ENCODE measurements around the gene SLC16A7. TPM values are rescaled to one million over a fixed set of nuclear protein-coding genes. Genes with fewer than 3 reads are reported as not detected.

Gene SLC16A7
- total and polyA plus RNA-seq, 10 of the 15 experiments (the other 5 are each of a cell fraction or from before 2014, with no cell fraction given) = 1.5 to 12.9 (median 6.7) TPM

- TF ChIP-seq CTCF (IDR thresholded peaks at IDR 0.05 in 2 of 3, conservative IDR thresholded peaks at IDR 0.05 in 1 of 3; ENCODE audit: control insufficient read depth in 2 of 3, extremely low read depth in 1 of 3, insufficient read depth in 1 of 3, low read depth in 3 of 3, low read length in 3 of 3) (no peak), NR2C2 (IDR thresholded peaks at IDR 0.05; ENCODE audit: borderline replicate concordance, control insufficient read depth, insufficient read length, low read depth) (no peak), WRNIP1 (IDR thresholded peaks at IDR 0.05; ENCODE audit: borderline replicate concordance, low read depth, low read length) (no peak), POLR2A (IDR thresholded peaks at IDR 0.05; ENCODE audit: low read depth, low read length) (no peak), FOXM1 (IDR thresholded peaks at IDR 0.05; ENCODE audit: low read depth, low read length) (no peak), MYC (IDR thresholded peaks at IDR 0.05; ENCODE audit: insufficient read depth, insufficient read length, insufficient replicate concordance, low read length, severe bottlenecking) (no peak)
Measured at GRCh38 chr12:59657711-59658110, 61.9 kb downstream of the SLC16A7 start (continued).

- WGBS (ENCODE audit: insufficient coverage, insufficient replicate concordance, low lambda C conversion rate, missing lambda C conversion rate) = 3% methylated on average over 2 of the region's 2 CpGs
- FAIRE-seq (no peak), ATAC-seq (no peak), DNase-seq (ENCODE audit: low read depth, low spot score) (no peak)
- H3K9me3 ChIP-seq (replicated peaks; ENCODE audit: control insufficient read depth, insufficient read depth, low read length) = no peaks in the 10 kb centered on the region
- ChIA-PET CTCF (no interaction called here), SMC1A (ENCODE audit: uncharacterized antibody, unreplicated experiment) (no interaction called here), RAD21 (ENCODE audit: unreplicated experiment) (no interaction called here), POLR2A (no interaction called here)
- no peak overlapping the region for H2AFZ ChIP-seq (ENCODE audit: control insufficient read depth, low read depth, low read length)
- H3K4me2 ChIP-seq (ENCODE audit: control insufficient read depth, insufficient read depth) = no peak overlapping the region
- H3K36me3 ChIP-seq (ENCODE audit: control insufficient read depth in 2 of 2, insufficient read depth in 2 of 2, low read length in 1 of 2) = no peaks in the 10 kb centered on the region; a peak in 2 of 4 replicates
- BruUV-seq (replicated peaks) = no TSS peak
- no peaks in the 10 kb centered on the region for H3K4me1 ChIP-seq (ENCODE audit: control insufficient read depth, insufficient read depth, low read length)
- H4K20me1 ChIP-seq (ENCODE audit: control insufficient read depth, insufficient read depth) = no peaks in the 10 kb centered on the region
- no peak overlapping the region for H3K9ac ChIP-seq (ENCODE audit: control insufficient read depth, insufficient read depth, low read length)
- no peak overlapping the region for H3K27ac ChIP-seq (ENCODE audit: control insufficient read depth, insufficient read depth)
- H3K79me2 ChIP-seq (ENCODE audit: control insufficient read depth, insufficient read depth, low read length) = no peaks in the 10 kb centered on the region
- intact Hi-C loops (cut with micrococcal nuclease; ENCODE audit: unreplicated experiment) (no loop called here), in situ Hi-C loops (cut with MboI) (no loop called here)
- no peaks in the 10 kb centered on the region for H3K27me3 ChIP-seq (replicated peaks in 1 of 2; ENCODE audit: control insufficient read depth in 2 of 2, insufficient read depth in 2 of 2, low read length in 1 of 2)
- H3K4me3 ChIP-seq = no peak overlapping the region
- TF ChIP-seq NKRF (conservative IDR thresholded peaks at IDR 0.05) (no peak), NR2F1 (conservative IDR thresholded peaks at IDR 0.05) (no peak), CBX3 (IDR thresholded peaks at IDR 0.05; ENCODE audit: borderline replicate concordance, low read depth) (no peak), RB1 (IDR thresholded peaks at IDR 0.05; ENCODE audit: borderline replicate concordance) (no peak), ESRRA (IDR thresholded peaks at IDR 0.05; ENCODE audit: low read length) (no peak), TCF12 (IDR thresholded peaks at IDR 0.05; ENCODE audit: low read depth, low read length) (no peak), CEBPB (IDR thresholded peaks at IDR 0.05; ENCODE audit: borderline replicate concordance in 1 of 2, low read depth in 2 of 2, low read length in 2 of 2) (no peak), PKNOX1 (IDR thresholded peaks at IDR 0.05) (no peak), NFYA (IDR thresholded peaks at IDR 0.05; ENCODE audit: borderline replicate concordance, low read depth, low read length) (no peak), BRCA1 (IDR thresholded peaks at IDR 0.05; ENCODE audit: low read depth, low read length) (no peak), BCLAF1 (IDR thresholded peaks at IDR 0.05) (no peak)
Measured at GRCh38 chr12:59660148-59660547, 64.3 kb downstream of the SLC16A7 start.
